Measurements from ENCODE around the gene WWOX.
A peak's percentile ranks its signal among the peaks of the same experiment; 100 is the strongest.

Gene WWOX

DNA sequence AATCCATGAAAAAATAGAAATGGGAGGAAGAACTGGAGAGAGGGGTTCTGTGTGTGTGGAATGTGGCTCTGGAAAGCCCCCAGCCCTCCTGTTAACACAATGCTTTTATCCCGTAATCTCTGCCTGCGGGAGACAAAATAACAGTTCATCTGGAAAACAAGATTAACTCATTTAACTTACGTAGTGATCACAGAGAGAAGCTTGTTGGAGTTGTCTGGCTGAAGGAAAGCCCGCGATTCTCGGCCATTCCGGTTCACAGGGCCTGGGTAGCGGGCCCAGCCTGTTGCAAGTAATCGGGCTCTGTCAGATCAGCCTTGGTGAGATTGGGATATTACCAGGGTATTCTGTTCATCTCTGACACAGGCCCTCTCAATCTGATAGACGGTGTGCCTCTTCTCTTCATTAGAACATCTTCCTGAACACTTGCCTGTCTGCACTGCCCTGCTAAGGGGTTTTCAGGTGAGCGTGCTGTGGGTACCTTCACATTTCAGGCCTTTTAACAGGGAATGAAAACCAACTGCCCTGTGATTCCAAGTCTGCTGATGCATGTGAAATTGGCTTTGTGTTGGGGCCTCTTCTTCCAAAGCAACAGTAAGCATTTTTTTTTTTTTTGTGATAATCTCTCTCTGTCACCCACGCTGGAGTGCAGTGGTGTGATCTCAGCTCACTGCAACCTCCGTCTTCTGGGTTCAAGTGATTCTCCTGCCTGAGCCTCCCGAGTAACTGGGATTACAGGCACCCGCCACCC lies 609.9 kb downstream of the WWOX start:
- no peak for DNase-seq

DNA sequence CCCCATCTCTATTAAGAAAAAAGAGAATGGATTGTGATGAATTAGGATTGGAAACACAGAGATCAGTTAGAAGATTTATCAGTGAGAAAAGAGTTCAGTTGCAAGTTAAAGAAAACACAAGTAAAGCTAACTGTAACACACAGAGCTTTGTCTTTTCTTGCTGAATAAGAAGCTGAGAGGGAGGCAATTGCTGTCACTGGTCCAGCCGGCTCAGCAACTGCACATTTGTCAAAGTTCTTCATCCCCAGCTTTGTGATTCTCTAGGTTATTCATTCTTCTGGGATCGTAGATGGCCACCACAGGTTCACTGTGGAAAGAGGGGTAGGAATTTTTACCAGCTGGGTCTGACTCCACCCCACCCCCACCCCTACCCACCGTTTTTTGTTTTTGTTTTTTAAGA lies 615.7 kb downstream of the WWOX start:
- no peak for DNase-seq

DNA sequence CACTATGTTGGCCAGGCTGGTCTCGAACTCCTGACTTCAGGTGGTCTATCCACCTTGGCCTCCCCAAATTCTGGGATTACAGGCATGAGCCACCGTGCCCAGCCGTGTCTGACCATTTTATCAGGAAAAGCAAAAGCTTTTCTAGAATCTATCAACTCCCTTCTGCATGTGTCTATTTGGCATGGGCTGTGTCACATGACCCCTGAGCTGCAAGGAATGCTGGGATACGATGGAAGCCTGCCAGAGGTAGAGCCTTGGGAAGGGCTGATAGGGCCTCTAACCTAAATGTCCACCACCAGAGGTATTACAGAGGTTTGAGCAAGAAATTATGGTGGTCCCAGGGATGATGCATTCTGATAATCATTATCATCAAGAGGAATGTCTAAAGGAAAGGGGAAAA lies 616.2 kb downstream of the WWOX start:
- DNase-seq = no peak

DNA sequence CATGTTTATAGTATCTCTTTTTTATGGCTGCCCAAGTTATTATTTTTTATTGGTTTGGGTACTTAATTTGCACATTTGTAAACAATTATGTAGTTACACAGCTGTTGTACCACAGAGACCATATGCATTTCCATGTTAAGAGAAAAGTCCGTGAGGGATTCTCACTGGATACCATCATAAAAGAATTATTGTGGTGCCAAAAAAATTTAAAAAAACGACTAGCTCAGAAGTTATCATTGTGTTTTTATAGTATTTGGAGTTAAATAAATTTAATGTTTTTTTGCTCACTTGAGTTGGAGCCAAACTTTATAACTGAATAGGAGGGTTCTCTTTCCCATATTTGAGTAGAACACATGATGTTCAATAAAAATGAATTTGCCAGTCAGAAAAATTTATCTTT lies 618.7 kb downstream of the WWOX start:
- DNase-seq = no peak

DNA sequence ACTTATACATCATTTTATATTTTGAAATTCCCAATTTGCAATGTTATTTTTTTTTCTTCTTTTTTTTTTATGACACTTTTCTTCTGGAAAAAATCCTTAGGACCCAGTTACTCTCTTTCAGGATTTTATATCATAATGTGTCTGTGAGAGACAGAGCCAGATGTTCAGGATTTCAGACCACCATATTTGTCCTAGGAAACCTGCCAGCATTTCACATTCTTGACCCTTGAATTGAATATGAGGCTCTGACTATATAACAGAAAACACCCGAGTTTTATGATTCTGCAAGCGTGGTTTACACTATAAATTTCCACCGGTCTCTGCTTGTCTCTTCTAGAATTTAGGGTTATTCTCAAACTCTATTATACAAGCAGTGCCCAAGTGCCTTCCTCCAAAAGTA lies 621.0 kb downstream of the WWOX start:
- no peak for DNase-seq

DNA sequence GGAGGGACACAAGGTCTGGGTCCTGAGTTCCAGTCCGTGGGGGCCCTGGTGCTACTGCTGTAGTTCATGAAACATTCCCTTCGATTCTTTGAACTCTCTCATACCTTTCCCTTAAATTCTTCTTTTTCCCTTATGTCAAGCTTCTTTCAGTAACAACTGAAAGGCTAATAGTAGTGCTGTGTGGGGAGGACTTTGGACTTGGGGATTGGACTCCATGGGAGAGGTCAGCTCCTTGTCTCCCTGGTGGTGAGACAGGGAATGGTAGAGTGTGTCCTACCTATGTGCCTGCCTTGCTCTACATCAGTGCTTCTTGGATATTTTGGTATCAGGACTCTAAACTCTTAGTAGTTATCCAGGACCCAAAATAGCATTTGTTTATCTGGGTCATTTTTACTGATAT lies 628.1 kb downstream of the WWOX start:
- no peak for DNase-seq

DNA sequence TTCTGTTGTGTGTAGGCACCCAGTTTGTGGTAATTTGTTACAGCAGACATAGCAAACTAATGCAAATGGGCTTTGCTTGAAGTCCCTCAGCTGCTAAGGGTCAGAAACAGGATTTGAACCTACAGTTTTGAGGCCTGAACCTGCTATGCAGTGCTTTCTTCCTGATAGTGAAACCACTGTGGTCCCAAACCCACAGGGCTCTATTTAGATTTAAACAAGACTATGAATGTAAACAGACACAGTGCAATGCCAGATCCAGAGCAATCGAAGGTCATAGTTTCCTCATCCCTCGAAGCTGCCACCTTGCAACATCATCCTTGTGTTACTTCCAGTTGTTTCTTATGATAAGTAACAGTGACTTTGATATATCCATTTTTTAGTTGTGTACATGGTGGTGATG lies 630.2 kb downstream of the WWOX start:
- DNase-seq = no peak

DNA sequence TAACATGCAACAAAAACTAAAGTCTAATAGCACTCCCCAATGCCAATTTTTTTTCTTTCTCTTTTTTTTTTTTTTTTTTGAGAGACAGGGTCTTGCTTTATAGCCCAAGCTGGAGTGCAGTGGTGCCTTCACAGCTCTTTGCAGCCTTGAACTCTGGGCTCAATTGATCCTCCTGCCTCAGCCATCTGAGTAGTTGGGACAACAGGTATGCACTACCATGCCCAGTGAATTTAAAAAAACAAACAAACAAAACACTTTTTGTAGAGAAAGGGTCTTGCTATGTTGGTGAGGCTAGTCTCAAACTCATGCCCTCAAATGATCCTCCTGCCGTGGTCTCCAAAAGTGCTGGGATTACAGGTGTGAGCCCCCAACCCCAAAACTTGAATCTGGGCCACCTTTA lies 632.3 kb downstream of the WWOX start:
- no peak for DNase-seq

DNA sequence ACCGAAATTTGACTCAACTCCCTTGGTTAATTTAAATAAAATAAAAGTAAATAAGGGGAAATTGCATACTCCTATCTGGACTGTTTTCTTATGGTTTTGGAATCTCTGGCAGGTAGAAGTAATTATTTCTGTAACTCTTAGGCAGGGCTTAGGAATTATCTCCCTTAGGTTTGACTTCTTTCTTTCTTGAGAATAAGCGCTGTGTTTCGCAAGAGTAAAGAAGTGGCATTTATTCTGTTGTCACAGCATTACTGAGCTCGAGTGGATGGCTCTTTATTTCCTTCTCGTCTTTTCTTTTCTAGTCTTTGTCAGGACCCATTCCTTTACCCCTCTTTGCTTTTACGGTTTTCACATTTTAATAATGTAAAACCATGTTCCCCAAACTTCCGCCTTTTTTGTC lies 633.2 kb downstream of the WWOX start:
- DNase-seq = no peak

DNA sequence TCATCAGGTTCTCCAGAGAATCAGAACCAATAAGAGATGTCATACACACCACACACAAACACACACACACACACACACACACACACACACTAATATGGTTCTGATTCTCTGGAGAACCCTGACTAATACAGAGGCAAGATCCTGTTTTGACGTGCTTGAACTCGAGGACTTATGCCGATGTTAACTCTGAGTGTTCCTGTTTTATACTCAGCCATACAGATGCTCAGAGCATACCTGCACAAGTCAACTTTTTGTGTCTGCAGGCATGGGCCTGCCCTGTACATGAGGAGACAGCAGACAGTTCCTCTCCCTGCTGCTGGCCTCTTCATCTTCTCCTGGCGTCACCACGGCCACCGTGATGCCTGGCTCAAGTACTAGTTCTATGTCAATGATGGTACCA lies 635.9 kb downstream of the WWOX start:
- DNase-seq = no peak

DNA sequence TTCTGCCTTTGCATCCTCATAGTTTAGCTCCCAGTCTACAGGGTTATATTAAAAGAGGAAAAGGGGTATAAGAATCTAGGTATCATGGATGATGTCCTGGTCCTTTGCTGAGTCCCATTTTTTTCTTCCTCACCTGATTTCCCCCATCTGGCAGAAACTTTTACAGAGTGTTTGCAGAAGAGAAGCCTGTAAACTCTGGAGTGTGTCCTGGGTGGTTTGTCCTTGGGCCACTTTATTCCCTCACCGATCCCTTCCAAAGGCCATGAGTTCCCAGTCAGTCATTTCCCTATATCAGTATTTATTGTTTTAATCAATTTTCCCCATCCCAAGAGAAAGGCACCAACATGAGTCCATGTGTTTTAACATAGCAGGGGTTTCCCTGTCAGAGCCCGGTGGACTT lies 638.2 kb downstream of the WWOX start:
- no peak for DNase-seq

DNA sequence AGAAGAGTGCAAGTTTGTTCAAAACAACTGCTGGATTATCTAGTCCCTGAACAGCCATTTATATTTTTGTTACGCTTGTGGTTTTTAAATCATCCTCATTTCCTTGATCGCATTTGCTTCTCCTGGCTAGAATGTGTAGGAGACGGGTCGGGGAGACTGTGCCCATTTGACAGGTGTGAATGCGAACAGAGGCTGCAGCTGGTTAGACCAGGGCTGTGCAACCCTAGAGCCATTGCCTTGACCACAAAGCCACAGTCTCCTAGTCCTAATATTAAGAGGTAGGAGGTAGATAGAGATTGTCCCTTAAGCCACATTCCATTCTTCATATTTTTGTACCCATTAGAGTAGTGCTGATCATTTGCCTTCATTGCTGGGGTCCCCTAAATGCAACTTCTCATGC lies 639.1 kb downstream of the WWOX start:
- DNase-seq = no peak

DNA sequence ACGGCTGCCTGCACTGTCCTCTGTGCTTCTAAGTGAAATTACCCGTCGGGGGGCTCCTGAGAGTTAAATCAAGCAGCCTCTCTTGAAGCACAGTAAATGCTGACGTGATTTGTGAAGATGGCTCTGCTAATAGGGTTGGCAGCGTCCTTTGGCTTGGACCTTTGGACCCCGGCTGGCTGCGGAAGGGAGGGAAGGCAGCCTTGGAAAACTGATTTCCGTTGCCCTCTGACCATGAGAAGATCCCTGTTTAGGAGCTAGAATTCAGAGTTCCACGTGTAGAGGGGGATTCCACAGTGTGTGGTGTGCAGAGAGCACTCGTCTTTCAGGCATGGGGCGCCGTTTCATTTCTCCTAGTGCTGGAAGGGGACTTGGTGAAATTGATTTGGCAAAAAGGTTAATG lies 640.8 kb downstream of the WWOX start:
- DNase-seq = no peak

DNA sequence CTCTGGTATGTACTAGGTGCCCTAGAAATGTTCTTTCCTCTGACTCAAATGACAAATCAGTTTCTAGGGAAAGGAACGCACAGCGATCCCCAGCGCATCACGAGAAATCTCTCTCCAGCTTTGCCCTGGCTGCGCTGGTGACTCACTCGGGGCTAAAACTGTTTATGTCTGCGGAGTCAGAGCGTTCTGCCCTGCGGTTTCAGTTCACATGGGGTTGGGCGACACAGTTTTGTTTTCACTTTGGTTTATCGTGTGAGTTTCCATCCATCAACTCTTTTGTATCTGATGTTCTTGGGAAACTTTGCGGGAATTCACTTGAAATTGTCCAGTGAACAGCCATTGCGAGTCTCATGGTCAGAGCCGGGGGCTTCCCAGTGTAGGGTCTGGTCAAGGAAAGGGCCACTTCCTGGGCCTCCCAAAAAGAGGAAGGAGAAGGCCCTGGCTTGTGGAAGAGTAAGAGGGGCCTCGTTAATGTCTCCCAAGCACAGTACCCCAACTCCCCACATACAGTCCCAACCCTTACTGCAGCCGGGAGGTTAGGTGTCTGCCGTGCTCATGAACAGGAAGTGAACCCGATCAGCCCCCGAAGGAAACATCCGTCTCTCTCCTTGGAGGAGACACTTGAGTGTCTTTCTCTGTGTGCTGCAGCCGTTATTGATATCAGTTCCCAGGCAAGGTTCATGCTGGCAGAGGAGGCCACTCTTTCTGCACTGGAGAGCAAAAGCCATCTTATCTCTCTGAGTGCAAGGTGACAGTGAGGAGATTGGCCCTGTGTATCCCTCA lies 643.2 kb downstream of the WWOX start:
- DNase-seq = no peak

DNA sequence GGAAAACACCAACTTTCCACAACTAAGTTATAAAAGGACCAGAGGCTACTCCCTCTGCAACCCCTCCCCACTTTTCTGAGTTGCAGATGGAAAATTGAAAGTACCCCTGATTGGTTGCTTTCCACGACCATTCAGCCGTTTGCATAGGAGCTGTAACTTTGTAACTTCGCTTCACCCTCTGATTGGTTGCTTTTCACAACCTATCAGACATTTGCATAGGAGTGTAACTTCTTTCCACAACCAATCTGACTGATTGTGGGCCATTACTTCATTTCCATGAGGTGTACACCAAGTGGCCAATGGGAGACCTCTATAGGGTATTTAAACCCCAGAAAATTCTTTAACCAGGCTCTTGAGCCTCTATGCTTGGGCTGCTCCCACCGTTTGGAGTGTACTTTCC lies 644.1 kb downstream of the WWOX start:
- DNase-seq = no peak

DNA sequence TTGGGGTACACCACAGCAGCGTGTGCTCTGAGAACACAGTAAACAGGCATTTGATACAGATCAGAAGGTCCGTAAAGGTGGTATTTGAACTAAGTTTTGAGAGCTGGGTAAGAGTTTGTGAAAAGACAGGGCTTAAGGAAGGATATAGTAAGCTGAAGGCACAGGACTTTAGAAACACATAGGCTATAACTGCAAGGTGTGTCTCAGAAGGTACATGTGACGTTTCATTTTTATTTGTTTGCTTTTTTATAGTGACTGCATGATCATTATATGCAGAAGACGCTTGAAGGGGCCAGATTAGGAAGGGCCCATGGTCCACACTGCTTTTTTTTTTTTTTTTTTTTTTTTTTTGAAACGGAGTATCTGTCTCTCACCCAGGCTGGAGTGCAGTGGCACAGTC lies 644.6 kb downstream of the WWOX start:
- no peak for DNase-seq

DNA sequence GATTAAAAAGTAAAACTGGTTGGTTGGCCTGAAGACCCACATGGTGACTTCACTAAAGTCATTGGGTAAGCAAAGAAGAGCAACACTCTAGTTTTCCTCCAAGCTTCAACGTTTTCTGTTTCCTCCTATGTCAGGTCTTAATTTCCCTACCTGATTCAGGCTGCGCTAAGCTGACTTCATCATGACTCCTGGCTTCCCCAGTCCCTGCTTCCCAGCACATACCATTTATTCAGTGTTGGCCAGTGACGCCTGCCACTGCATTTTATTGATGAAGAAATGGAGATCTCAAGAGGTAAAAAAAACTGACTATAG lies 645.3 kb downstream of the WWOX start:
- no peak for DNase-seq

DNA sequence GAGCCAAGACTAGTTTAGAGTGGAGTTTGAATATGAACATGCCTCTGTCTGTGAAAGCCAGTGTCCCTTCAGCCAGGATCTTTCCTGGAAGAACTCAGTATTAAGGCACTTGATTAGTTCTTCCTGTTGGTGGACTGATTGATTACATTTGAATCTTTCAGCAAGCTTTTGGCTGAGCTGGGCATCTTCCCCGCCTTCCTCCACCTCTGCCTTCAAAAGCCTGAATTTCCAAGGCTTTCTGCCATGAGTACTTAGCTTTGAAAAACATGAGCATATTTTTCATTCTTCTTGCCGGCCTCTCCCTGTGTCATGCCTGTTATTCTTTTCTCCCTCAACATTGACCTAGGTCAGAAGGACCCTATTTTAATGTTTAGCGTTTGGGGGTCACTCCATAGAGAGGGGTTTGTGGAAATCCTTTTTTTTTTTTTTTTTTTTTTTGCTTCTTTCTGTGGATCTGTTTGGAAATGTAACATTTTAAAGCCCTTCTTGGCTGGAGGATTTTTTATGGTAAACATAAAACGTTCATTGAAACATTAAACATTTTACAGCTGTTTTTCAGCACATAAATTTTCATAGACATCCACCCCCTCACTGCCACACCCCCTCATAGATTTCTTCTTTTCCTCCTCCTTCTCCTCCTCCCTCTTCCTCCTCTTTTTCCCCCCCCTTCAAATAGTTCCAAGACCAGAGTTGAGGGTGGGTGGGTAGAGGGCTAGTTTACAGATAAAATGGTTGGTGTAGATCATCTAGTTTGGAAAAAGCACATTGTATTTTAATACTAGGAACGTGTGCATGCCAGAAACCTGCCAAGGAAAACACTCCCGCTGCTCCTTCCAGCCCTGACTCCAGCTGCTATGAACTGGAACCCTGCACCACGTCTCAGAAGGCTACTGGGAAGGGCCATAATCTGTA lies 645.9 kb downstream of the WWOX start:
- DNase-seq = no peak

DNA sequence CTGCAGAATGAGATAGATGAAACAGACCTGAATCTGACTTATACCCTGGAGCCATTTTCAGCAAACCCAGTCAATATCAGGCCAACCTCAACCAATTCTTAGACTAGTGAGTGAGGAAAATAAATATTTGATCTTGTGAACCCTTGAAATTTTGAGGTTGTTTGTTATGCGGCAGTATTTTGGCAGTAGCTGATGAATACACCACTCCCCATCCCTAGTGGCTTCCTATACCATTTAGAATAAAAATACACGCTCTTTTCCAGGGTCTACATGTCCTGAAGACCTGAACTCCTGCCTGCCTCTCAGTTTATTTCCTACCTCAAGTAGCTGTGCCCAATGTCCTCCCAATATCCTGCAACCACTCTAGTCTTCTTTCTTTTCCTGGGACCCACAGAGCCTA lies 647.3 kb downstream of the WWOX start:
- DNase-seq = no peak

DNA sequence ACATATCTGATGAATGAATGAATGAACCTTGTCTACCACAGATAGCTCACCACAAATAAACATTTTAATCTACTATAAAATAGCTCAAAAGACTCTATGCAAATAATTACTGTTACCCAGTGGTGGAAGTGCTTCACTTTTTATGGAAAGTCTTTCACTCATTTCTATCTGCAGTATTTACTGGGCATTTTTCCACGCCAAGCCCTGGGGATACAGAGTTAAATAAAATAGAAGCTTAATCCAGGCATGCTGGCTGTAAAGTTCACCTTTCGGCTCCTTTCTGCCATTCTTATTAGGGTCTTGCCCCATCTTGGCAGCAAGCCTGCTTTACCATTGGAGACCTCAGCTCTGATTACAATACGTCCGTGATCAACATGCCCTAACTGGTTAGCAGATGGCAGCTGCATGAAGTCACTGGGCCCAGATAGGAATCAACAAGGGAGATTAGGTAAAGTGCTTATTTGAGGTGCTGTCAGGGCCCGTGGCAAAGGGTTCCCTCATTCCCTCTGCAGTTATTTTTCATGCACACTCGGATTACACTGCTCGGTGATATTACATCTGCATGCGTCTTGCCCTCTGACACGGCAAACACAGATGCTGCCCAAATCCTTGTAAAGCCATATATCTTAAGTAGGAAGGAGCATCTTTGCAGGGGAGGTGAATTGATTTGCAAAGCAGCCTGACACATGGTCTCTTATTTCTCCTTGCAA lies 648.9 kb downstream of the WWOX start:
- peak; percentile 36 to 48 for DNase-seq

DNA sequence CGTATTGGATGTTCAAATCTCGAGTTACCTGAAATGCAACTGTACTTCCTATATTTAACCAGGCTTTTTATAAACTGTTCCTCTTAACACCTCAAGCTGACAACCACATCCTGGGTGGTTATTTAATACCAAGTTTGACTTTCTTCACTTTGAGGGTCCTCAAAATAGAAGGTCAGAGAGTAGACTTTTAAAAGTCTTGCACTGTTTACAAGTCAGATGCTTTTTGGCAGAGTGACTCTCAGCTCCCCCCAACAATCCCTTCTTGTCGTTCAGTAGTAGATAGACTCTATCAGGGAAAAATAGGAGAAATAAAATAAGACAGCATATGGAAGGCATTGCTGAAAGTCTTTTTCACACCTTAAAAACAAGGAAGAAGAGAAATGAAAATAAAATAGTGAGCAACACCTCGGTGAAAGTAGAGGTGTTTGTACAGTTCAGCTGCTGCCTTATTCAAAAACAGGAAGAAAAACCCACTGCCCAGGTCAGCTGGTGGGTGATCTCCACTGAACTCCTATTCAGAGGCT lies 650.4 kb downstream of the WWOX start:
- no peak for DNase-seq

DNA sequence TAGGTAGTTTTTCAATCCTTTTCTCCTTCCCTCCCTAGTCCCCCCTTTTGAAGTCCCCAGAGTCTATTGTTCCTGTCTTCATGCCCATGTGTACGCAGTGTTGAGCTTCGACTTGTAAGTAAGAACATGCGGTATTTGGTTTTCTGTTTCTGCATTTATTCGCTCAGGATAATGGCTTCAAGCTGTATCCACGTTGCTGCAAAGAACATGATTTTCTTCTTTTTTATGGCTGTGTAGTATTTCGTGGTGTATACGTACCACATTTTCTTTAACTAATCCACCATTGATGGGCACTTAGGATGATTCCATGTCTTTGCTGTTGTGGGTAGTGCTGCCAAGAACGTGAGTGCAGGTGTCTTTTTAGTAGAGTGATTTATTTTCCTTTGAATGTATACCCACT lies 651.2 kb downstream of the WWOX start:
- DNase-seq = no peak

DNA sequence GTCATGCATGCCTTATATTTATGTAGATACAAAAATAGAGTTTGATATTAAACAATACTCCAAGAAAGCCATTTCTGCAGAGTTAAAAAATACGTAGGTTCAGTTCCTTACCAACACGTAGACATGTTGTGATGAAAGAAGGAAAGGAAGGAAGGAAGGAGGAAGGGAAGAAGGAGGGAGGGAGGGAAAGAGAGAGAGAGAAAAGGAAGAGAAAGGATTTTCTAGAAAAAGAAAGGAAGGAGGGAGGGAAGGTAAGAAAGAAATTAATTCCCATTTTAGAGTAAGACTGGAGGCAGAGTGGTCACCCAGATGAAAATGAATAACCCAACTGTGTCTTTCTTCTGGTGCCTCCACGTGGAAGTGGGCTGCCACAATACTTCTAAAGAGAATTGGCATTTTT lies 652.1 kb downstream of the WWOX start:
- no peak for DNase-seq
